Erythroblast (primary cell): Measurements from ENCODE around the gene KAT8.

ENCODE experiments used
- GATA1 ChIP-seq: IDR thresholded peaks from 2 replicates; pipeline ENCODE4 v1.6.1; 2011; ENCODE audit warnings: low read depth, mild to moderate bottlenecking, control low read depth, low read length, moderate library complexity
- POLR2A ChIP-seq: IDR thresholded peaks from 2 replicates; pipeline ENCODE4 v1.6.1; 2011; ENCODE audit warnings: mild to moderate bottlenecking, low read length

- TF ChIP-seq POLR2A, result no peak
- no peak for TF ChIP-seq GATA1
Observed at GRCh38 chr16:31118223-31119155, 1.0 kb downstream of the KAT8 start.
